ENCODE measurements around the gene ECM1.
A peak's percentile ranks its signal among the peaks of the same experiment; 100 is the strongest.

- TF ChIP-seq POLR2A (IDR thresholded peaks at IDR 0.05; ENCODE audit: low read depth, low read length) (peak; percentile 96), POLR2AphosphoS5 (IDR thresholded peaks at IDR 0.05; ENCODE audit: low read depth, low read length) (peak; percentile 96), SPI1 (IDR thresholded peaks at IDR 0.05; ENCODE audit: low read depth, low read length) (no peak; the same call in 1 of the 2 replicates), TAF1 (IDR thresholded peaks at IDR 0.05; ENCODE audit: low read depth, low read length) (peak; percentile 96)
These were observed 20.7 kb upstream of the ECM1 start, which contains the start of gene TARS2 for GRCh38 chr1:150486966-150487762.

Measured in GM12891 (cell line).